ENCODE results near the gene ATP9A. TPM values are rescaled to one million over a fixed set of nuclear protein-coding genes. Genes with fewer than 3 reads are reported as not detected.

Gene ATP9A
- total RNA-seq, 1 donor from 2014 or later = 18.2 TPM

- Histone ChIP-seq H2AFZ (replicated peaks) (no peak overlapping the region), H3K4me1 (no peaks in the 10 kb centered on the region), H3K4me2 (no peak overlapping the region), H3K9ac (no peak overlapping the region), H3K4me3 (no peak overlapping the region), H3F3A (ENCODE audit: low read depth) (no peaks in the 10 kb centered on the region), H3K36me3 (no peaks in the 10 kb centered on the region), H4K20me1 (ENCODE audit: low read depth) (no peaks in the 10 kb centered on the region), H3K27ac (no peak overlapping the region), H3K9me3 (ENCODE audit: low read depth) (no peaks in the 10 kb centered on the region), H3K27me3 (no peaks in the 10 kb centered on the region), H3K79me2 (ENCODE audit: low read depth) (no peaks in the 10 kb centered on the region)
- Mint-ChIP-seq H3K36me3 (no peaks in the 10 kb centered on the region), H3K9me3 (no peaks in the 10 kb centered on the region), H3K4me3 (no peak overlapping the region), H3K27ac (no peak overlapping the region), H3K27me3 (ENCODE audit: insufficient read depth, low read depth) (peaks cover 5% of the 10 kb centered on the region), H3K4me1 (peaks cover 21% of the 10 kb centered on the region)
- DNase-seq (ENCODE audit: low spot score) = no peak
- TF ChIP-seq CTCF (IDR thresholded peaks at IDR 0.05) = no peak
- TF ChIP-seq EZH2phosphoT487 (IDR thresholded peaks at IDR 0.05) = no peak
- TF ChIP-seq EZH2 (IDR thresholded peaks at IDR 0.05) = no peak
Observed at GRCh38 chr20:51594236-51595057, 173.7 kb downstream of the ATP9A start.

- Histone ChIP-seq H3F3A (ENCODE audit: low read depth) (no peaks in the 10 kb centered on the region), H3K27ac (no peak overlapping the region), H3K27me3 (no peaks in the 10 kb centered on the region), H3K4me2 (no peak overlapping the region), H2AFZ (replicated peaks) (no peak overlapping the region), H3K9ac (no peak overlapping the region), H3K9me3 (ENCODE audit: low read depth) (no peaks in the 10 kb centered on the region), H3K79me2 (ENCODE audit: low read depth) (no peaks in the 10 kb centered on the region), H3K4me3 (no peak overlapping the region), H4K20me1 (ENCODE audit: low read depth) (no peaks in the 10 kb centered on the region), H3K4me1 (no peaks in the 10 kb centered on the region), H3K36me3 (no peaks in the 10 kb centered on the region)
- Mint-ChIP-seq H3K27ac (no peak overlapping the region), H3K36me3 (no peaks in the 10 kb centered on the region), H3K9me3 (no peaks in the 10 kb centered on the region), H3K4me1 (peaks cover 21% of the 10 kb centered on the region), H3K27me3 (ENCODE audit: insufficient read depth, low read depth) (peaks cover 5% of the 10 kb centered on the region), H3K4me3 (no peak overlapping the region)
- no peak for DNase-seq (ENCODE audit: low spot score)
- no peak for TF ChIP-seq CTCF (IDR thresholded peaks at IDR 0.05)
- TF ChIP-seq EZH2 (IDR thresholded peaks at IDR 0.05) = no peak
- TF ChIP-seq EZH2phosphoT487 (IDR thresholded peaks at IDR 0.05) = no peak
Observed at GRCh38 chr20:51593584-51593983, 174.6 kb downstream of the ATP9A start.

DNA sequence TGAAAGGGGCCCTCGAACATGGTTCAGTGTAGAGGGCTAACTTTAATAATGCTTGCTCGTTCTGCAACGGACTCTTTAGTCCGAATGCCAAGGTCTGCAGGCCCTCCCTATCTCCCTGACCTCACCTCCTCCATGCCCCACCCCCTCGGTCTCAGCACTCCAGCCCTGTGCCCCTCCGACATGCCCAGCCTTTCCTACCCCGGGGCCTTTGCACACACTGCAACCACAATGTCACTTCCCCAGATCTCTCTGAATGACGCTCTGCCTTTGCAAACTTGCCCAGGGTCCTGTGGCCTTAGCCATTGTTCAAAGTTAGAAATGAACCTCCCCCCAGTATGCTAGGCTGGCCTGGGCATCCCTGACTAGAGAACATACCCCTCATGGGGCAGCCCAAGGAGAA lies 175.6 kb downstream of the ATP9A start:
- H3K4me3 ChIP-seq = no peak overlapping the region
- no peaks in the 10 kb centered on the region for H3K9me3 Mint-ChIP-seq

More for the DNA sequence above, 175.6 kb downstream of the ATP9A start:
- DNase-seq (ENCODE audit: low spot score) = no peak
- peaks cover 11% of the 10 kb centered on the region for H3K4me1 Mint-ChIP-seq
- Histone ChIP-seq H3K4me2 (no peak overlapping the region), H3K4me1 (no peaks in the 10 kb centered on the region), H4K20me1 (ENCODE audit: low read depth) (no peaks in the 10 kb centered on the region), H3F3A (ENCODE audit: low read depth) (no peaks in the 10 kb centered on the region), H3K27me3 (no peaks in the 10 kb centered on the region), H3K9ac (no peak overlapping the region), H3K79me2 (ENCODE audit: low read depth) (no peaks in the 10 kb centered on the region), H3K9me3 (ENCODE audit: low read depth) (no peaks in the 10 kb centered on the region), H3K36me3 (no peaks in the 10 kb centered on the region), H3K27ac (no peak overlapping the region), H2AFZ (replicated peaks) (no peak overlapping the region)
- no peak overlapping the region for H3K27ac Mint-ChIP-seq
- peaks cover 5% of the 10 kb centered on the region for H3K27me3 Mint-ChIP-seq (ENCODE audit: insufficient read depth, low read depth)
- TF ChIP-seq EZH2 (IDR thresholded peaks at IDR 0.05) (no peak), EZH2phosphoT487 (IDR thresholded peaks at IDR 0.05) (no peak), CTCF (IDR thresholded peaks at IDR 0.05) (no peak)
- no peaks in the 10 kb centered on the region for H3K36me3 Mint-ChIP-seq
- H3K4me3 Mint-ChIP-seq = no peak overlapping the region

Measured in neural progenitor cell (in vitro differentiated cells).